GM18858 (cell line): ENCODE results near the gene SP3.

Source experiments
- ATAC-seq: cut with Tn5 transposase; IDR thresholded peaks from one replicate; pipeline ENCODE4 v1.9.1; 2021; ENCODE audit not compliant: unreplicated experiment

The SP3 gene

DNA sequence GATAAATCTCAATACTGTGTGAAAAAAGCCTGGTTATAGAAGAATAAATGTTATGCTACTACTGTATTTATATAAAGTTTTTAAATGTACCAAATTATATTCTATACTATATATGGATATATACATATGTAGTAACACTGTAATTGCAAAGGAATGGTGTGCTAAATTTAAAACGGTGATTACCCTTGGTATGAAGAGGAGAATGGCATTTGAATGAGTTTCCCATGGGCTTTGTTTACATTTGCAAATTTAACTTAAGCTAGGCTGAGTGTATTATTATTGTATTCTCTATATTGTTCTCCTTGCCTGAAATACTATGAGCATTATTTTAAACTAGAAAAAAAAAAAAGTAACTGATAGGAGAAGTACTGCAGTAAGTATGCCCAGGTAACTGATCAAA lies 4.7 kb upstream of the SP3 start:
- ATAC-seq, result no peak

GRCh38 chr2:173968551-173968950 lies 3.4 kb upstream of the SP3 start:
- no peak for ATAC-seq

GRCh38 chr2:173966274-173967098 lies 1.3 kb upstream of the SP3 start:
- ATAC-seq, result no peak

DNA sequence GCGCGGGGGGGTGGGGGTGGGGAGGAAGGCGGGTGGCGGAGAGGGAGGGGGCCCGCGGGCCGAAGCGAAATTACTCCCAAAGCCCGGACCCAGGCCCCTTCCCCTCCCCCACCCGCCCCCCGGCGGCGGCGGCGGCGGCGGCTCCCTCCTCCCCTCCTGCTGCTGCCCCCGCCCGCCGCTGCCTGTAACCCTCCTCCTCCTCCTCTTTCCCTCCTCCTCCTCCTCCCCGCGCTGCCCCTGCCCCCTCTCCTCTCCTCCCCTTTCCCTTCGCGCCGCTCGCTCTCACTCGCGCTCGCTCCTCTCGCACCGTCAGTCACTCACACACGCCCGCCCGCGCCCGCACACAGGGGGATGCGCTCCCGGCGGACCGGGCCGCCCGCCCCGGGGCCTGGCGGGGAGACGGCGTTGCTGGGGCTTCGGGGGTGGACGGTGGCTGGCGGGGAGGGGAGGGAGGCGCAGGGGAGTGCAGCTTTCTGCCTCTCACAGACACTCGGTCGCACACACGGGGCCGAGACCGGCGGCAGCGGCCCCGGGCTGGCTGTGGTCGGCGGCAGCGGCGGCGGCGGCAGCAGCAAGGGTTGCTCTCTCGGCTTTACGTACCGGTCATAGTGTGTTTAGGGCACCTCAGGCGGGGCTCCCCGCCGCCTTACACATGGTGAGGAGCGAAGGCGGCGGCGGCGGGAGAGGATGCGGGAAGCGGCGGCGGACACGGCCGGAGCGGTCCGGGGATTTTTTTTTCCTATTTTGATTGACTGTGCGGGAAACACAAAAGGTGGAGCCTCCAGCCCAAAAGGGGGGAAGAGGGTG lies 405 bp downstream of the SP3 start:
- ATAC-seq, result no peak

DNA sequence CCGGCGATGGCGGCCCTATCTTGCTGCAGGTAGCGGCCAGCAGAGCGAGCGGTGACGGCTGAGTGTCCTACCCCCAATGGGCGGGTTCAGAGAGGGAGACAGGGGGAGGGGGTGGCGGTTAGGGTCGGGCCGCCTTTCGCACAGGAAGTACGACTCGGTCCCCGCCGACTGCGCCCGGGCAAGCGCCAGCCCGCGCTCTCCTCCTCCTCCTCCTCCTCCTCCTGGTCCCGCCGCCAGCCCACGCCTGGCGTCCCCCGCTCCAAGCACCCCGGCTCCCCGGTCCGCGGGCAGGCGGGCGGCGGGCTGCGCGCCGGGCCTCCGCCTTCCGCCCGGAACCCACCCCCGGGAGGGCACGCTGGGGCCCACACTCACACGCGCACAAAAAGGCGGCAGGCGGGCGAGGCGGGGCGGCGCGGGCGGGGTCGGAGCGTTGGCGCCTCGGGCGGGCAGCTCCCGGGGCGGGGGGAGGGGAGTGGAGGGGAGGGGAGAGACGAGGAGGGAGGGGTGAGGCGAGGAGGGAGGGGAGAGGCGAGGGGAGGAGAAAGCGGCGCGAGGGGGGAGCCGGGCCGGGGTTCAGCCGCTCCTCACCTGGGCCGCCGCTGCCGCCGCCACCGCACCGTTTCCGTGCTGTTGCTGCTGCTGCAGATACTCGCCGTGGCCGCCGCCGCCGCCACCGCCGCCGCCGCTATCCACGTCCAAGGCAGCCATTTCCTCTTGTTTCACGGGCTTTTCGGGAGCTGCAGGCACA lies 1.2 kb downstream of the SP3 start:
- peak; percentile 35 for ATAC-seq

GRCh38 chr2:173963323-173963816 lies 1.8 kb downstream of the SP3 start:
- ATAC-seq, result peak; percentile 15

DNA sequence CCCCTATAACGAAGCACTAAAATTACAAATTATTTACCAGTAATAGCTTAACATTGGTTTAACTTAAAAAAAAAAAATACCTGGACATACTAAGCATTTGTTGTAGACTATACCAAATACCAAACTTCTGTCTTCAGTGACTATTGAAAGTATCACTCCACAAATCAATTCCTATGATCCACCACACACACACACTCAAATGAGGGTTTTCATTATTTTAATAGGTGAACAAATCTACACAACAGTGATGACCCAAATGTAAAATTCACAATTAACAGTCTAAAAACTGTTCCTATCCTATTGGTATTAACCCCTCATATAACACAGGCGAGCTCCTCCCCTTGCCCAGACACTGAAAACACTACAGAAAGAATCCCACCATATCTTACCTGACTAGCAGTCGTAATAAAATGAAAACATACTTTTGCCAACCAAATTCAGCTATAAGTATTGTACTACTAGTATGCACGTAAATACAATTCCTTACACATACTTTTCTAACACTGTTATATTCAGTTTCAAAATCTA lies 2.5 kb downstream of the SP3 start:
- no peak for ATAC-seq

GRCh38 chr2:173962031-173962430 lies 3.1 kb downstream of the SP3 start:
- ATAC-seq, result no peak

- ATAC-seq, result no peak
Measured at GRCh38 chr2:173961346-173961705, 3.8 kb downstream of the SP3 start.

DNA sequence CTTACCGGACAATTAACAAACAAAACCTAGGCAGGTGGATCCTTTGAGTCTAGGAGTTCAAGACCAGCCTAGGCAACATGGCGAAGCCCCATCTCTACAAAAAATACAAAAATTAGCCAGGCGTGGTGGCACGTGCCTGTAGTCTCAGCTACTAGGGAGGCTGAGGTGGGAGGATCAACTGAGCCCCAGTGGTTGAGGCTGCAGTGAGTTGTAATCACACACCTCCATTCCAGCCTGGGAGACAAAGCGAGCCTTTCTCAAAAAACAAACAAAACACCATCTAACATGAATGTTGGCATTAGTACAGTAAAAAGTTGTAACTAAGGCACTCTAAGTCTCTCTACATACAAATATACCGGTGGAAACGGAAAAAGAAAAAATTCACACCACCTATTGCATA lies 5.3 kb downstream of the SP3 start:
- no peak for ATAC-seq

- ATAC-seq, result no peak
Measured at GRCh38 chr2:173959358-173959884, 5.8 kb downstream of the SP3 start.

- no peak for ATAC-seq
Measured at GRCh38 chr2:173958198-173958846, 6.9 kb downstream of the SP3 start.

GRCh38 chr2:173957517-173957916 lies 7.7 kb downstream of the SP3 start:
- no peak for ATAC-seq

DNA sequence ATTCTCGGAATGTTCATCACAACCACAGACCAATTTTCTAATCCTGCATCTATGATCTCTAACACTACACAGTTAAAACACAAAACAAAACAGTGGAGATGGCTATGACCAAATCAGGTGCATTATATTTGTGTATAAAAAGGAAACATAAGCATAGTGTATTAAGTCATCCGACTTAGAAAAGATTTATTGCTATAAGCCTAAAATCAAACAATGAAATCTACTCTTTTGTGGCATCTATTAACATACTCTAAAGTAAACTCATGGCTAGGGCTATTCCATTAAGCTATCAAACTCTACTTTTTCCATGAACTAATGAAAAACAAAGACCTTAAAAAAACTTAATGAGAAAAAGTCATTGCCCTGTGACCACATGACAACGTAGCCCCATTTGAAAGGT lies 8.7 kb downstream of the SP3 start:
- no peak for ATAC-seq

DNA sequence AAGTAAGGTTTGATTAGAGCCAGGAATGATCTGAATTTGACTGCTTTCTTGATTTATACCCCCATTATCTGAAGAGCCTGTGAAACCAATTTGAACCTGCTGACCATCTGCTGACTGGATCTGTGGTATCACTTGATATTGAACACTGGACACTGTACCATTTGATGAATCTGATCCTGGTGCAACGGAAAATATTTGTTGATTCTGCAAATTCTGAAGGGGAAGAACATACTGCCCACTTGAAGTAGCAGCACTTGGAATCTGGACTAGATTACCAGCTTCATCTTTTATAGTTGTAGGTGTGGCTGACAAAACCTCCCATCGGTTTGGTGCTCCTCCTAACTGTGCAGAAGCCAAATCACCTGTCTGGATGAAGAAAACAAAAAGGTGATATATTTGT lies 9.3 kb downstream of the SP3 start:
- no peak for ATAC-seq

DNA sequence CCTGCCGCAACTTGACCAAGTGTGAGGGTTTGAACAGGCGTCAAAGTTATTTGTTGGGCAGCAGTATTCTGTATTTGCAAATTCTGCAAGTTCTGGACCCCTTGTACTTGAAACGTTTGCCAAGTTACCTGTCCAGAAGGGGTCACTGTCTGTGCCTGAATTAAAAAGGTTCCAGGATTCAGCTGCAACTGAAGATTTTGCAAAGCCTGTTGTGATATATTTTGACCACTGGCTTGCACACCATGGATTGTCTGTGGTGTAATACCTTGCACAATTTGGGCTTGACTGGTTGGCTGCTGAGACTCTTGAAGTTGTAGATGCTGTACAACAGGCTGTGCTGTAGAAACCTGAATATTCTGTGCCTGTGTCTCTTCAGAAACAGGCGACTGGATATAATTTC lies 10.2 kb downstream of the SP3 start:
- no peak for ATAC-seq

- ATAC-seq, result no peak
Measured at GRCh38 chr2:173953047-173953424, 12.1 kb downstream of the SP3 start.

- ATAC-seq, result no peak
Measured at GRCh38 chr2:173952267-173953046, 12.7 kb downstream of the SP3 start.

- ATAC-seq, result no peak
Measured at GRCh38 chr2:173948842-173949241, 16.3 kb downstream of the SP3 start.

- no peak for ATAC-seq
Measured at GRCh38 chr2:173948198-173948597, 17.0 kb downstream of the SP3 start.
